ENCODE data around the gene ITIH5.

DNA sequence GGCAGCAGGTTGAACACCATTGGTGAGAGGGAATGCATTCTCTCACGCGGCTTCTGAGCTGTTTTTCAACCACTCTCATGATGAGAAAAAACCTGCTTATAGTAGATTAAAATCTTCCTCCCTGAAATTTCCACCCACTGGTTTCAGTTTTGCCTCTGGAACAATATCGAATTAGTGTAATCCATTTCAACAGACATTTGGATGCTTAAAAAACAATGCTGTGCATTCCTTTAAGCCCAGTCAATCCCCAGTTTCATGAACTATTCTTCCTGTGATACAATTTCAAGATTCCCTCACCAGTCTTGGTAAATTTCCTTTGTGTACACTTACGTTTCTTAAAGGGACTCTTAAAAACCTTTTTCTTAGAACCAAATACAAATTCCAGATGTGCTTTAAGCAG, 89.6 kb downstream of the ITIH5 start:
- TF ChIP-seq, protein P1, sequence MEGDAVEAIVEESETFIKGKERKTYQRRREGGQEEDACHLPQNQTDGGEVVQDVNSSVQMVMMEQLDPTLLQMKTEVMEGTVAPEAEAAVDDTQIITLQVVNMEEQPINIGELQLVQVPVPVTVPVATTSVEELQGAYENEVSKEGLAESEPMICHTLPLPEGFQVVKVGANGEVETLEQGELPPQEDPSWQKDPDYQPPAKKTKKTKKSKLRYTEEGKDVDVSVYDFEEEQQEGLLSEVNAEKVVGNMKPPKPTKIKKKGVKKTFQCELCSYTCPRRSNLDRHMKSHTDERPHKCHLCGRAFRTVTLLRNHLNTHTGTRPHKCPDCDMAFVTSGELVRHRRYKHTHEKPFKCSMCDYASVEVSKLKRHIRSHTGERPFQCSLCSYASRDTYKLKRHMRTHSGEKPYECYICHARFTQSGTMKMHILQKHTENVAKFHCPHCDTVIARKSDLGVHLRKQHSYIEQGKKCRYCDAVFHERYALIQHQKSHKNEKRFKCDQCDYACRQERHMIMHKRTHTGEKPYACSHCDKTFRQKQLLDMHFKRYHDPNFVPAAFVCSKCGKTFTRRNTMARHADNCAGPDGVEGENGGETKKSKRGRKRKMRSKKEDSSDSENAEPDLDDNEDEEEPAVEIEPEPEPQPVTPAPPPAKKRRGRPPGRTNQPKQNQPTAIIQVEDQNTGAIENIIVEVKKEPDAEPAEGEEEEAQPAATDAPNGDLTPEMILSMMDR (IDR thresholded peaks at IDR 0.05; ENCODE audit: insufficient read depth, low read depth, low read length) = no peak
- no peak for TF ChIP-seq EZH2 (IDR thresholded peaks at IDR 0.05; ENCODE audit: insufficient read depth, low read length)
